ENCODE data around the gene TIMD4.

- TF ChIP-seq, protein P1, sequence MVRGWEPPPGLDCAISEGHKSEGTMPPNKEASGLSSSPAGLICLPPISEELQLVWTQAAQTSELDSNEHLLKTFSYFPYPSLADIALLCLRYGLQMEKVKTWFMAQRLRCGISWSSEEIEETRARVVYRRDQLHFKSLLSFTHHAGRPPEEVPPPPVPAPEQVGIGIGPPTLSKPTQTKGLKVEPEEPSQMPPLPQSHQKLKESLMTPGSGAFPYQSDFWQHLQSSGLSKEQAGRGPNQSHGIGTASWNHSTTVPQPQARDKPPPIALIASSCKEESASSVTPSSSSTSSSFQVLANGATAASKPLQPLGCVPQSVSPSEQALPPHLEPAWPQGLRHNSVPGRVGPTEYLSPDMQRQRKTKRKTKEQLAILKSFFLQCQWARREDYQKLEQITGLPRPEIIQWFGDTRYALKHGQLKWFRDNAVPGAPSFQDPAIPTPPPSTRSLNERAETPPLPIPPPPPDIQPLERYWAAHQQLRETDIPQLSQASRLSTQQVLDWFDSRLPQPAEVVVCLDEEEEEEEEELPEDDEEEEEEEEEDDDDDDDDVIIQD (CRISPR knock-in tag; IDR thresholded peaks at IDR 0.05): no peak
- no peak for TF ChIP-seq ZNF217 (CRISPR knock-in tag; IDR thresholded peaks at IDR 0.05)
Measured at GRCh38 chr5:156913719-156914370, 49.2 kb downstream of the TIMD4 start.
